ENCODE data around the gene SLC12A7. TPM values are rescaled to one million over a fixed set of nuclear protein-coding genes. Genes with fewer than 3 reads are reported as not detected.

Gene SLC12A7
- total RNA-seq, 1 donor from 2014 or later = 147 TPM

DNA sequence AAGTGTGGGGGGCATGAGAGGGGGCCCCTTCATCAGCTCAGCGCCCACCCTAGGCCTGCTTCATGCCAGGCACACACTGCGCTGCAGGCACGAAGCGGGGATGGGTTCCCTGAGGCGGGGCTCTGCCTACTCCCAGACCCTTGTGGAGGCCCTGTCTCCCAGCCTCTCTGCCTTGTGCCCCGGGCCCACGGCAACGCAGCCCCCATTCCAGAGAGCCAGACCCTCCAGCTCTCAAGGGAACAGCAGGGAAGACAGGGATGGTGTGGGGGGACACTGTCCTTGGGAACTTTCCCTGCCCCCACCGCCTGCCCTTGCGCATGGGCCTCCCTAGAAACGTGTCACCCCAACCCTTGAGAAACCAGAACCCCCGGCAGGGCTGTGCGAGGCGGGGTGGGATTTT, 10.0 kb upstream of the SLC12A7 start:
- no peak overlapping the region for H3K27ac Mint-ChIP-seq (ENCODE audit: unreplicated experiment)
- DNase-seq = no peak
- peaks cover 18% of the 10 kb centered on the region for H3K27me3 Mint-ChIP-seq (ENCODE audit: unreplicated experiment)
- H3K4me1 Mint-ChIP-seq (ENCODE audit: low read depth, unreplicated experiment) = peaks cover 38% of the 10 kb centered on the region
- peaks cover 24% of the 10 kb centered on the region for H3K9me3 Mint-ChIP-seq (ENCODE audit: unreplicated experiment)
- no peaks in the 10 kb centered on the region for H3K36me3 Mint-ChIP-seq (ENCODE audit: unreplicated experiment)
- TF ChIP-seq, protein P1, sequence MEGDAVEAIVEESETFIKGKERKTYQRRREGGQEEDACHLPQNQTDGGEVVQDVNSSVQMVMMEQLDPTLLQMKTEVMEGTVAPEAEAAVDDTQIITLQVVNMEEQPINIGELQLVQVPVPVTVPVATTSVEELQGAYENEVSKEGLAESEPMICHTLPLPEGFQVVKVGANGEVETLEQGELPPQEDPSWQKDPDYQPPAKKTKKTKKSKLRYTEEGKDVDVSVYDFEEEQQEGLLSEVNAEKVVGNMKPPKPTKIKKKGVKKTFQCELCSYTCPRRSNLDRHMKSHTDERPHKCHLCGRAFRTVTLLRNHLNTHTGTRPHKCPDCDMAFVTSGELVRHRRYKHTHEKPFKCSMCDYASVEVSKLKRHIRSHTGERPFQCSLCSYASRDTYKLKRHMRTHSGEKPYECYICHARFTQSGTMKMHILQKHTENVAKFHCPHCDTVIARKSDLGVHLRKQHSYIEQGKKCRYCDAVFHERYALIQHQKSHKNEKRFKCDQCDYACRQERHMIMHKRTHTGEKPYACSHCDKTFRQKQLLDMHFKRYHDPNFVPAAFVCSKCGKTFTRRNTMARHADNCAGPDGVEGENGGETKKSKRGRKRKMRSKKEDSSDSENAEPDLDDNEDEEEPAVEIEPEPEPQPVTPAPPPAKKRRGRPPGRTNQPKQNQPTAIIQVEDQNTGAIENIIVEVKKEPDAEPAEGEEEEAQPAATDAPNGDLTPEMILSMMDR (IDR thresholded peaks at IDR 0.05; ENCODE audit: partially characterized antibody, unreplicated experiment) = no peak
- no peak overlapping the region for H3K4me3 Mint-ChIP-seq (ENCODE audit: unreplicated experiment)

DNA sequence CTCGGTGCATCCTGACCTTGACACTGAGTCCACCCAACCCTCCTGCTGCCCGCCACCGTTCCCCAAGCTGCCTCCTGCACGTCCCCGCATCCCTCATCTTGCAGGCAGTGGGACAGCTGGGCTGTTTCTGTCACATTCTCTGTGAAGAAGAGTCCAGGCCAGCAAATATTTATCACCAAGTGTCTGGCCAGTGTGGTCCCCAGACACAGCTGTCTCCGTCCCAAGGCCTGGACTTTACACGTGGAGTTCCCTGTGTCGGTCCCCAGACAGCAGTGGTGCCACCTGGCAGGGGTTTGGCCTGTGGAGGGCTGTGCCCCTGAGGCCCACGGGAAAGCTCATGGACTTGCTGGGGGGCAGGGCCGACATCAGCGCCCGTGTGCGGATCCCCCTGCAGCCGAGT, 9.2 kb upstream of the SLC12A7 start:
- Mint-ChIP-seq H3K36me3 (ENCODE audit: unreplicated experiment) (no peaks in the 10 kb centered on the region), H3K4me1 (ENCODE audit: low read depth, unreplicated experiment) (peaks cover 34% of the 10 kb centered on the region), H3K4me3 (ENCODE audit: unreplicated experiment) (peak overlapping the region; percentile 25), H3K27ac (ENCODE audit: unreplicated experiment) (peak overlapping the region; percentile 93), H3K27me3 (ENCODE audit: unreplicated experiment) (peaks cover 18% of the 10 kb centered on the region), H3K9me3 (ENCODE audit: unreplicated experiment) (peaks cover 24% of the 10 kb centered on the region)
- TF ChIP-seq, protein P1 (IDR thresholded peaks at IDR 0.05; ENCODE audit: partially characterized antibody, unreplicated experiment) = no peak
- no peak for DNase-seq

DNA sequence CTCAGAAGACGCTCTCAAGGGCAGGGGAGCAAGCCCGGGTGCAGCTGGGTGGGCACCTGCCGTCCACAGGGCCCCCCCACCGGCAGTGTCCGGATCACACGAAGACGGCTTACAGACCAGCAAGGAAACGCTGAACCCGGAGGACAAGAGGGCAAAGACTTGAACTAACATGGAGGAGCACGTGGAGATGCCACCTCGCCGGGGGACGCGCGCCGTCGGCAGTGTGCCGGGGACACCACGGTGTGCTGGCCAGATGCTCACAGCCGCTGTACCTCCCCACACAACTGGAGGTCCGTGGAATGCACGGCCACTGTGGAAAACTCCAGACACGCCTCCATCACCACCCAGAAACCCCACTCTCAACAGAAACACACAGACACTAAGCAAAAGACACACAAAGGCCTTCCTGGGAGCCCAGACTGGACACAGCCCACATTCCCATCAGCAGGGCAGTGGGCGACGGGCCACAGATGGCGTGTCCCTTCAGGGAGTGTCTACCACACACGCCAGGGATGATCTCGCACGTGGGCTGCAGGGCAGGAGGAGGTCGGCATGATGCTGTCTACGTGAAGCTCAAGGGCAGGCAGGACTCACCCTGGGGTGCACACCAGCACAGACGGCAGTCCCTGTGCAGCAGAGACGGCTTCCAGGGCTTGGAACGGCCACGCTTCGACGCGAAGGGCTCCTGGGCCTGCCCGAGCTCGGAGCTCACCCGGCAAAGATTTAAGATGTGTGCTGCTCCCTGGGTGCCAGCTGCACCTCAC, 8.6 kb upstream of the SLC12A7 start:
- Mint-ChIP-seq H3K27ac (ENCODE audit: unreplicated experiment) (peak overlapping the region; percentile 93), H3K9me3 (ENCODE audit: unreplicated experiment) (peaks cover 23% of the 10 kb centered on the region), H3K4me3 (ENCODE audit: unreplicated experiment) (peak overlapping the region; percentile 44)

DNA sequence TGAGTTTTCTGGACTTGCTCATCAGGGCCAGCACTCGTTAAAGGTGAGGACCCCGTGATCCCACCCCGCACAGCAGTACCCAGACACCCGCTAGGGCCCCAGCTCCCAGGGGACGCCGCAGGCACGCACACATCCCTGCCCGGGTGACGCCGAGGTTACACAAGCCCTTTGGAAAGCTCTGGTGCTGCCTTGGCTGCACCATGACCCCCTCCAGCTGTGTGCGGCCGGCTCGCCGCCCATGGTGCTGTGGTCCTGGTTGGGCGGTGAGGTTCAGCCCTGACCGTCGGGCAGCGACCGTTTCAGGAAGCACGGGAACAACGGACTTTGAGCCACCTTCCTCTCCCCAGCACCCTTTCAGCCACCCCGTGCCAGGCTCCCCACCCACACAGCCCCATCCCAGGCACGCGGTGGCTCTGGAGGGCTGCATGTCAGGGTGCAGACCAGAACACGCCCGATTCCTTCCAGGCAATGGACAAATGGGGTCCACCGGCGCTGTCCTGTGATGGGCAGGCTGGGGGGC, 7.5 kb upstream of the SLC12A7 start:
- Mint-ChIP-seq H3K4me1 (ENCODE audit: low read depth, unreplicated experiment) (peaks cover 22% of the 10 kb centered on the region), H3K36me3 (ENCODE audit: unreplicated experiment) (no peaks in the 10 kb centered on the region), H3K4me3 (ENCODE audit: unreplicated experiment) (no peak overlapping the region), H3K9me3 (ENCODE audit: unreplicated experiment) (peaks cover 13% of the 10 kb centered on the region), H3K27ac (ENCODE audit: unreplicated experiment) (no peak overlapping the region), H3K27me3 (ENCODE audit: unreplicated experiment) (peaks cover 10% of the 10 kb centered on the region)
- TF ChIP-seq, protein P1 (IDR thresholded peaks at IDR 0.05; ENCODE audit: partially characterized antibody, unreplicated experiment) = no peak
- no peak for DNase-seq

More for the DNA sequence above, 8.6 kb upstream of the SLC12A7 start:
- Mint-ChIP-seq H3K4me1 (ENCODE audit: low read depth, unreplicated experiment) (peaks cover 32% of the 10 kb centered on the region), H3K27me3 (ENCODE audit: unreplicated experiment) (peaks cover 16% of the 10 kb centered on the region), H3K36me3 (ENCODE audit: unreplicated experiment) (no peaks in the 10 kb centered on the region)
- TF ChIP-seq, protein P1 (IDR thresholded peaks at IDR 0.05; ENCODE audit: partially characterized antibody, unreplicated experiment) = no peak
- no peak for DNase-seq

DNA sequence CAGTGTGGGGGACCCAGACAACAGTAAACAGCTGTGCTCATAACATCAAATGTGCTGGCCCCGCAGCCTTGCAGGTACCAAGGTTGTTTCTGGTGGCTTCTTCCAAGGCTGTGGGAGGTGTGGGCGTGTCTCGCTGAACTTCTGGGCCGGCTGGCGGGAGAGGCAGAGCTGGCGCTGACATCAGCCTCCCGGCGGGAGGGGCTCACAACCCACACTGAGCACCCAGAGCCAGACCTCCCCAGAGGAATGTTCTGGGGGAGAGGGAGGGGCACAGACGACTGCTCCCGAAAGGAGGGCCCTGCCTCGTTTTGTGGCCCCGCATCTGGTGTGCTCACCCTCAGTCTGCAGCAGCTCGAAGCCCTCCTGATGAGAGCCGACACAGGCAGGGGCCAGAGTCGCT, 6.9 kb upstream of the SLC12A7 start:
- Mint-ChIP-seq H3K4me3 (ENCODE audit: unreplicated experiment) (no peak overlapping the region), H3K36me3 (ENCODE audit: unreplicated experiment) (no peaks in the 10 kb centered on the region), H3K27ac (ENCODE audit: unreplicated experiment) (no peak overlapping the region), H3K4me1 (ENCODE audit: low read depth, unreplicated experiment) (peaks cover 16% of the 10 kb centered on the region), H3K27me3 (ENCODE audit: unreplicated experiment) (peaks cover 7% of the 10 kb centered on the region), H3K9me3 (ENCODE audit: unreplicated experiment) (peaks cover 8% of the 10 kb centered on the region)
- TF ChIP-seq, protein P1 (IDR thresholded peaks at IDR 0.05; ENCODE audit: partially characterized antibody, unreplicated experiment) = no peak
- DNase-seq = no peak
